Gastrocnemius medialis (tissue), 4 donors: Measurements from ENCODE around the gene TRAPPC3.

ENCODE experiments used
- CTCF ChIP-seq, 5 experiments: fragments of 450-650 bp in 3 of 5; fragments of 200-600 bp in 2 of 5; sonication (generic) in 2 of 5; IDR thresholded peaks in 4 of 5; conservative IDR thresholded peaks in 1 of 5; 1 replicate in 4 of 5; 2 replicates in 1 of 5; pipeline ENCODE4 v1.5.1; 2016 to 2019; ENCODE audit warnings: antibody characterized with exemption in 5 of 5, mild to moderate bottlenecking in 3 of 5, moderate library complexity in 3 of 5
- POLR2A ChIP-seq, 2 donors: fragments of 450-650 bp; IDR thresholded peaks; one replicate each; pipeline ENCODE4 v1.6.1; 2017; ENCODE audit warnings: antibody characterized with exemption in 2 of 2, mild to moderate bottlenecking in 2 of 2, moderate library complexity in 2 of 2

- peak; percentile 96 to 98 (median 97) for TF ChIP-seq CTCF (IDR thresholded peaks at IDR 0.05 in 4 of 5, conservative IDR thresholded peaks at IDR 0.05 in 1 of 5)
- peak; percentile 97 to 98 for TF ChIP-seq POLR2A (IDR thresholded peaks at IDR 0.05)
Measured at GRCh38 chr1:36149237-36149972, at the start of gene TRAPPC3.
